Activated CD4-positive, CD25-positive, alpha-beta regulatory T cell treated with anti-CD3 and anti-CD28 coated beads, Interleukin-2, amount 50 U/mL, for 24 hours (primary cell): ENCODE measurements around the gene CD40.
A peak's percentile ranks its signal among the peaks of the same experiment; 100 is the strongest.

Experiments used
- ATAC-seq, 2 donors: fragments of 150-1000 bp; cut with Tn5 transposase; one replicate each; pipeline ENCODE4 v1.10.0; 2021; ENCODE audit warnings: mild to moderate bottlenecking in 1 of 2, moderate library complexity in 1 of 2

The CD40 gene

DNA sequence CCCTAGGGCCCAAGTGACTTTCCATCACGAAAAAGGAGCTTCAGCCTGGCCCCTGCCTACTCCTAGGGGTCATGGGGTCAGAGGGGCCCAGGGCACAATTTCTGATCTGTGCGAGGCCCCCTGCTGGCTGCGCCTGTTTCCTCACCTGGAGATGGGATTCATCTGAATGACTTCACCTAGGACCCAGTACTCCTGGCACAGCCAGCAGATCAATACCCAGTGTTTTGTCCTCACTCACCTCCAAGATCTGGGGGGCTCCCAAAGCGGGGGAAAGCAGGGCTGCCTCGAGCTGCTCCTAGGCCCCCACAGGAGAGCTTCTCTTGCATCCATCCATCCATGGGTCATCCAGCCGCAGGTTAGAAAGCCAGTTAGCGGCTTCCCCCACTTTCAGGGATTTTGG, 33.8 kb downstream of the CD40 start:
- no peak for ATAC-seq

DNA sequence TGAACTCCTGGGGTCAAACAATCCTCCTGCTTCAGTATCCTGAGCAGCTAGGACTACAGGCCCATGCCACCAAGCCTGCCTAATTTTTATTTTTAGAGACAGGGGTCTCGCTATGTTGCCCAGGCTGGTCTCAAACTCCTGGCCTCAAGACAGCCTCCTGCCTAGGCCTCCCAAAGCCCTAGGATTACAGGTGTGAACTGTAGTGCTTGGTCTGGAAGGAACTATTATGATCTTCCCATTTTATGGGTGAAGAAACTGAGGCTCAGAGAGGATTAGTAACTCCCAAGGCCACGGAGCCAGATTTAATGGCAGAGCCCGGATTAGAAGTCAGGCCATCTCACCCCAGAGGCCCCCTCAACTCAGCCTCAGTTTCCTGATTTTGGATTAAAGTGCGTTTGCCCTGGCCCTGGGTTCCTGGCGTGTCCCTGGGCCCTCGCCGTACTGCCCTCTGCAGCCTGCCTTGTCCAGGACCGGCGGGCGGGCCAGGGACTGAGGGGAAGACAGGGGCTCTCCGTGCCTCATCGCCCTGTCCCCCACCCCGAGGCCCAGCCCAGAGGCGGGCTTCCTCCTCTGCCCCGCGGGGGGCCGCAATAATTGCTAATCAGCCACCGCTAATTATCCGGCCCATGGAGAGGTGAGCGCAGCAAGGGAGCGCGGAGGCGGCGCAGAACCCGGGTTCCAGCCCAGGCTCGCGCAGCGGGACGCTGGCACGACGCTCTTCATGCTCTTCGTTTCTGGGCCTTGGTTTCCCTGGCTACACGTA, 34.9 kb downstream of the CD40 start:
- ATAC-seq: no peak

DNA sequence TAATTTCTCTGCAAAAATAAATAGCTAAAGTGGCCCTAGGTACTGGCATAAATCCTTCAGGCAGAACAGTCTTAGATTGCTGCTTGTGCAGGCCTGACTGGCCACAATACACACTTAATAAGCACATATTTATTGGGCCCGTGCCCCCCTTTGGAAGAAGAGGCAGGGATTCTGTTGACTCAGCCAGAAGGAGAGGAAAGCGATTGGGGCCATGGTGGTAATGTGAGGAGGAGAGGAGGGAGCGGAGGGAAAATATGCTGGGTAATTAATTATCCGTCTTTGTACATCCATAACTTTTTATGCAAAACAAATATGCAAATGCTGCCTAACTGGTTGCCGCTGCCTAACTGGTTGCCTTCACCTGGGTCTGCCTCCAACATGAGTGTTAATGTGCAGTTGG, 36.2 kb downstream of the CD40 start:
- ATAC-seq: no peak

- ATAC-seq: no peak
These were observed 36.7 kb downstream of the CD40 start for GRCh38 chr20:46154796-46155195.

GRCh38 chr20:46156065-46156464, 38.0 kb downstream of the CD40 start:
- ATAC-seq: no peak

DNA sequence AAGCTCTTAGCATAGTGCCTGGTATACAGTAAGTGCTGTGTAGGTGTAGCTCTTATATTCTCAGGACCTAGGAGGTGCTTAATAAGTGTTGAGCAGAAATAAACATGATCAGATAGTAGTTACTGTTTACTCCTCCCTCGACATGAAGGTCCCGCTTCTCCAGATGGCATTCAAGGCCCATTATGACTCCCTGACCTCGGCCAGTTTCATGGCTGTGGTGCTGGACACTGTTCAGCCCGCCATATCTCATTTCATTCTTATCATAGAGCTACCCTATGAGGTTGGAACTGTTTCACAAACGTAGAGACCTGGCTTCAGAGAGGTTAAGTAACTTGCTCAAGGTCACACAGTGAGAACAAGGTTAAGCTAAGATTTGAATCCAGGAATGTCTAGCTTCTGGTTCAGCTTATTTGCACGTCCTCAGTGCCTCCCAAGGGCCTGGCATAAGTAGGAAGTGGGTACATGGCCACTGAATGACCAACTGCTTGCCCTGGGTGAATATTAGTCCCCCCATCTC, 39.0 kb downstream of the CD40 start:
- no peak for ATAC-seq

DNA sequence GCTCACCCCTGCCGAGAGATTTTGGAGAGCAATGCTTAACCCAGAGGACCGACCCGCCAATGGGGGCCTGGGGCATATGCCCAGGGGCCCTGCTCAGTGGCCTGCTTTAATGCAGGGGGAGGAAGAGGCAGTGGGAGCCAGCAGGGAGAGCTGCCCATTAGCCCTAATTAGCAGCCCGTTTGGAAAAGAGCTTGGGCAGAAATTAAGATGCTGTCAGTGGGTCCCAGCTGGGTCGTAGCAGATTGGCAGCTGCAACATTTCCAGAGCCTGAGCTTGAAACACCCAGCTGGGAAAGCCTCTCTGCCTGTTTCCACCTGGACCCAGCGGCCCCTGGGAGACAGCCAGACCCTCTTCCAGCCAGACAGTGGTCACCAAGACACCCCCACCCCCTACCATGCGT, 39.5 kb downstream of the CD40 start:
- ATAC-seq: no peak

DNA sequence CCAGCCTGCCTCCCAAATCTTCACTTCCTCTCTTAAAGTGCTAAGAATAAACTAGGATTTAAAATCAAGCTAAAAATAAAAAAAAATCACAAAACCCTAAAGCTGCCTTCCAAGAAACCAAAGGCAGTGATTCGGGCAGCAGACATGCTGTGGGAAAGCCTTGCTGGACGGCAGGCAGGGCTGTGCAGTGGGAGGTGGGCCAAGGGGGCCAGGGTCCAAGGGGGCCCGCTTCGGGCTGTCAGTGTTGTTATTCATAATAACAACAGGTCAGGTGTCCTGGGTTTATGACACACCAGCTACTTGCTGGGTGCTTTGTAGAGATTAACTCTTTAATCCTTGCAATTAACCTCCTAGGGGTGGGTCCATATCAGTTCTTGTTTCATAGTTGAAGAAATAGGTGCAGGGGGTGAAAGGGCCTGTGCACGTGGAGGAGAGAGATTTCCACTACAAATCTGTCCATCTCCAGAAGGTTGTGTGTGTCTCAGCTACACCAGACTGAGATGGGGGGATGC, 40.4 kb downstream of the CD40 start:
- no peak for ATAC-seq

- no peak for ATAC-seq
These were observed 41.2 kb downstream of the CD40 start for GRCh38 chr20:46159101-46159897.

GRCh38 chr20:46160661-46161060, 42.5 kb downstream of the CD40 start:
- ATAC-seq: no peak

- no peak for ATAC-seq
These were observed 43.8 kb downstream of the CD40 start for GRCh38 chr20:46161921-46162320.

DNA sequence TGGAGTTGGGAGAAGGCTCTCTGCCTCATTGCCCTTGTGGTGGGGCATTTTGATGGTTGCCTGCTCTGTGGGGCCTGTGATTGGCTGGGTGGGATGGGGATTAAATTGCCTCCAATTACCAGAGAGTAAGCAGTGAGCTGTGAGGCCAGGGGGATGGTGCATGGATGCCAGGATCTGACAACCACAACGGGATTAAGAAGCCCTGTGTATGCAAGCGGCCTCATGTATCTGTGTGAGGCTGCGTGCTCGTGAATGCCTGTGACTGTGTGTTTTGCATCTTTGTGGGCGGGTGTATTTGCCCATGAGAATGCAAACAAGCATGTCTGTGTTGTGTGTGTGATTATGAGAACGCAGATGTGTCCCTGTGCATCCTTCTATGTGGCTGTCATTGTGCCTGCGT, 46.1 kb downstream of the CD40 start:
- ATAC-seq: no peak

GRCh38 chr20:46167080-46167479, 49.0 kb downstream of the CD40 start:
- ATAC-seq: no peak

- ATAC-seq: no peak
These were observed 50.3 kb downstream of the CD40 start for GRCh38 chr20:46168438-46168837.

DNA sequence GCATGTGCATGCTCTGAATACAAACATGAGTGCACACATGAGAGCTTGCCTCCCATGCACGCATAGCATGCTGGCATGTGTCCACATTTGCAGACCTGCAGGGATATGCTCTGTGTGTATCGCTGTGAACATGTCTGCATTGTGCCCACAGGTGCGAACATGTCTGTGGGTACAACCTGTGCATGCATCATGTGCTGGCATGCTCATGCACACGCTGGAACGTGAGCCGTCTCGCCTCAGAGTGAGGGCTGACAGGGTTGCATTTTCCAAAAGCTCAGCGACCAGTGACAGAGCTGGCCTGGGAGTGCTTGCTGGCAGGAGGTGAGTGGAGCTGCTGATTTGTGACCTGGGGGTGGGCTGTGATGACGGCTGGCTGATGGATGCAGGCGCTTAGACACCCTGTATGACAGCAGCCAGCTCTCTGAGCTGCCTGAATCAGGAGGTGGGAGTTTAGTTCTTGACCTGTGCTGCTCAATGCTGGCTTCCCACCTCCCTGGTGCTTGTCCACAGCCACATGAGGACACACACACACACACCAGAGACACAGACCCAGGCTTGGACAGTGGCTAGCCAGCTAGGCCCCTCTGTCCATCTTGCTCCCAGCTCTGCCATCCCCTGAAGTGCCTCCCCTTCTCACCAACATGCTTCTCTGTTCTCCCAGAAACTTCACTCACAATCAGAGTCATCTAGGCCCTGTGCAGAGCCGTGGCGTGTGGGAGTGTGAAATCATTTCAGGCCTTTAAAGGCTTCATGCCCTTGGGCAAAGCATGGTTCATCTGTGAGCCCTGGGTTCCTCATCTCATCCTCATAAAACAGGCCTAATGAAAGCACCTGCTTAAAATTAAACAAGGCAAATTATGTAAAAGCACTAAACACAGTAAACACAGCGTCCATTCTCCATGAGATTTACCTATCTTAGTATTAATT, 51.4 kb downstream of the CD40 start:
- ATAC-seq: no peak

DNA sequence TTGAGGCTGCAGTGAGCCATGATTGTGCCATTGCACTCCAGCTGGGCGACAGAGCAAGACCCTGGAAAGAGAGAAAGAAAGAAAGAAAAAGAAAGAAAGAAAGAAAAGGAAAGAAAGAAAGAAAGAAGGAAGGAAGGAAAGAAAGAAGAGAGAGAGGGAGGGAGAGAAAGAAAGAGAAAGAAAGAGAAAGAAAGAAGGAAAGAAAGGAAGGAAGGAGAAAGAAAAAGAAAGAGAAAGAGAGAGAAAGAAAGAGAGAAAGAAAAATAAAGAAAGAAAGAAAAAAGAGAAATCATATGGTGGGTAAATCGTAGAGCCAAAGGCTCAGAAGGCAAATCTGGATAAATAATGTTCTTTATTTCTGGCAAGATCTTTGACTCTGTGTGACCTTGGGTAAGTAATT, 53.4 kb downstream of the CD40 start:
- no peak for ATAC-seq

GRCh38 chr20:46171909-46172308, 53.8 kb downstream of the CD40 start:
- no peak for ATAC-seq

DNA sequence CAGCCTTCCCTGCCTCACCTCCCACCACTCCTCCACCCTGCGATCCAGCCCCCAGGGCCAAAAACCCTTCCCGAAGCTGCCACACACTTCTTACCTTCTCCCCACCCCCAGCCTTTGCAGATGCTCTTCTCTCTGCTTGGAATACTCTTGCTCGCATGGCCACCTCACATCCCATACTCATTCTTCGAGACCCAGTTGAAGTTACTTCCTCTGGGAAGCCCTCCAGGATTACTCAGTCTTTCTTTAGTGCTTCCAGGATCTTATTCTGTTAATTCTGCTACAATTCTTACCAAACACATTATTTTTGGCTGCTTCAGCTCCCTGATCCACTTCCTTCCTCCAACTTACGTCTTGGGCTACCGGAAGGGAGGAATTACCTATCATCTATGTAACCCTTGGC, 54.3 kb downstream of the CD40 start:
- no peak for ATAC-seq

- no peak for ATAC-seq
These were observed 54.9 kb downstream of the CD40 start for GRCh38 chr20:46172961-46173536.

DNA sequence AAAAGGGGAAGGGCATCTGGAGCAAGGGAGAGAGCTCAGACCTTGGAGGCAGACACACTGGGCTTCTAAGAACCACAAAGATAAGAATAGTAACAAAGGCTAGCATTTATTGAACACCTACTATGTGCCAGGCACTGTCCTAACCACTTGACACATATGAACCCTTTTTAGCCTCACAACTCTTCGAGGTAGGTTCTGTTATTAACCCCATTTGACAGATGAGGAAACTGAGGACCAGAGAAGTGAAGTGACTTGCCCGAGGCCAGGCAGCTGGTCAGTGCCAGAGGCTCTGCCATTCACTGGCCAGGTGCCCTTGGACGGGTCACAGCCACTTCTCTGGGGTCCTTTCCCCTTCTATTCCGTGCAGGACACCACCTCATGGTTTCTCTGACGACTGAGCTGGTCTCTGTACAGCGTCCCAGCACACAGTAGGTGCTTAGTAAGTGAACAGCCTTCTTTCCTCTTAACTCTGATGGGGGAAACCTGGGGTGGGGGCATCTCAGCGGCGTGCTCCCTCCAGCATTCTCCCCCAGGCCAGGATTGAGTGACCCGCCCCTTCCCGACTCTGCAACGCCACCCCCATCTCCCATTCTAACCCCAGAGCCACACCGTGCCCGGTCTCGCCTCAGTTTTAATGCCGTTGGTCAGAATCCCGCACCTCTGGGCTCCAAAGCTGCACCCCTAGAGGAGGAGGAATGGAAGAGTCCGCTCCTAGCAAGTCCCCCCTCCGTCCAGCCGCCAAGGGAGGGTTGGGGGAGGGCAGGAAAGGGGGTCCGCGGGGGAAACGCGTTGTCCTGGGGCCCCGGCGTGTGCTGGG, 55.7 kb downstream of the CD40 start:
- ATAC-seq: no peak

GRCh38 chr20:46174469-46175126, 56.5 kb downstream of the CD40 start:
- peak; percentile 84 to 92 for ATAC-seq
